Measurements from ENCODE around the gene GRAMD4.

GRAMD4 gene

GRCh38 chr22:46657655-46657953, 37.4 kb downstream of the GRAMD4 start:
- Histone ChIP-seq H3K79me2 (ENCODE audit: control insufficient read depth, low read length) (no peaks in the 10 kb centered on the region), H3K27me3 (ENCODE audit: control insufficient read depth, low read length) (no peaks in the 10 kb centered on the region), H3K36me3 (ENCODE audit: control insufficient read depth, low read length) (no peaks in the 10 kb centered on the region), H3K9me3 (ENCODE audit: control insufficient read depth, insufficient read depth, low read length) (no peaks in the 10 kb centered on the region), H4K20me1 (ENCODE audit: control insufficient read depth, insufficient read depth, low read depth, low read length) (0 out of 2 replicates have a peak, but pooled peaks cover 4% of the 10 kb centered on the region), H3K27ac (ENCODE audit: low read depth, low read length) (no peak overlapping the region), H3K4me1 (ENCODE audit: control insufficient read depth, low read length) (peaks cover 11% of the 10 kb centered on the region), H3K4me3 (ENCODE audit: low read length) (no peak overlapping the region), H3K9me2 (replicated peaks; ENCODE audit: control insufficient read depth, low read length) (no peaks in the 10 kb centered on the region), H3K4me2 (ENCODE audit: low read length) (no peak overlapping the region), H3F3A (ENCODE audit: control insufficient read depth, insufficient read depth) (no peaks in the 10 kb centered on the region)
- TF ChIP-seq EZH2phosphoT487 (IDR thresholded peaks at IDR 0.05; ENCODE audit: borderline replicate concordance, low read length), result no peak
- TF ChIP-seq, protein P1, sequence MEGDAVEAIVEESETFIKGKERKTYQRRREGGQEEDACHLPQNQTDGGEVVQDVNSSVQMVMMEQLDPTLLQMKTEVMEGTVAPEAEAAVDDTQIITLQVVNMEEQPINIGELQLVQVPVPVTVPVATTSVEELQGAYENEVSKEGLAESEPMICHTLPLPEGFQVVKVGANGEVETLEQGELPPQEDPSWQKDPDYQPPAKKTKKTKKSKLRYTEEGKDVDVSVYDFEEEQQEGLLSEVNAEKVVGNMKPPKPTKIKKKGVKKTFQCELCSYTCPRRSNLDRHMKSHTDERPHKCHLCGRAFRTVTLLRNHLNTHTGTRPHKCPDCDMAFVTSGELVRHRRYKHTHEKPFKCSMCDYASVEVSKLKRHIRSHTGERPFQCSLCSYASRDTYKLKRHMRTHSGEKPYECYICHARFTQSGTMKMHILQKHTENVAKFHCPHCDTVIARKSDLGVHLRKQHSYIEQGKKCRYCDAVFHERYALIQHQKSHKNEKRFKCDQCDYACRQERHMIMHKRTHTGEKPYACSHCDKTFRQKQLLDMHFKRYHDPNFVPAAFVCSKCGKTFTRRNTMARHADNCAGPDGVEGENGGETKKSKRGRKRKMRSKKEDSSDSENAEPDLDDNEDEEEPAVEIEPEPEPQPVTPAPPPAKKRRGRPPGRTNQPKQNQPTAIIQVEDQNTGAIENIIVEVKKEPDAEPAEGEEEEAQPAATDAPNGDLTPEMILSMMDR (IDR thresholded peaks at IDR 0.05; ENCODE audit: low read depth, low read length, poor library complexity, severe bottlenecking), result no peak

DNA sequence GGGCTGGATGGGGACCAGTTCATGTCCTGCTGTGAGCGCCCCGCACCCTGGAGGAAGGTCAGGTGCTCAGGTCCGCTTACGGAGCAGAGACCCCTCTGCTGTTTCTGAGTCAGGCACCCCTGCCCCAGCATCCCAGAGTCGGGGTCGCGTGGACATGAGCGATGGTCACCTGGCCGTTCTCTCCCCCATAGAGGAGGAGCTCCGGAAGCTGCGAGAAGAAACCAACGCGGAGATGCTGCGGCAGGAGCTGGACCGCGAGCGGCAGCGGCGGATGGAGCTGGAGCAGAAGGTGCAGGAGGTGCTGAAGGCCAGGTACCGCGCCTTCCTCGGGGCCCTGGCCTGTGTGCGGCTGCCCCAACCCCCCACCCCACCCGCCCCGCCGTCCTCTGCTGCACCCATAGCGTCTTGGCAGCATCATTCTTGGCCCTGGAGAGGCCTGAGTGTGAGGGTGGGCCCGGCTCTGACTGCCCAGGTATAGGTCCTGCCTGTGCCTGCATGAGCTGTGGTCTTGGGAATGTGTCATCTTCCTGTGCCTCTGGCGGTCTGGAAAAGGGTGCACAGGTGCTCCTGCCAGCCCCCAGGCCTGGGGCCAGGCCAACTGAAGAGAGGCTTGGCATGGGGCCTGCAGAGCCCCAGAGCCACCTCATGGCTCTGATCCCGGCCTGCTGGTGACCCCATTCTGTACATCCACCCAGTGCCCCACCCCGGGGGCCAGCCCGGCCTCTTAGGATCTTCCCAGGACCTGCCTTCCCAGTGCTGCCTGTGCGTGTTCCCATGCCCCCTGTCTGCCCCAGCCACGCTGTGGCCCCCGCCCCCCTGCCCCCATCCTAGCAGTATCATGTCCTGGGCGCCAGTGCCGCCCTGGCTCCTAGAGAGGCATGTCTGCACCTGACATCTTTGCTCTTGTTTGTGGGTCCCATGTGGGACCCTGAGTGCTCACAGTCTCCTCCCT, 38.1 kb downstream of the GRAMD4 start:
- Histone ChIP-seq H3K9me2 (replicated peaks; ENCODE audit: control insufficient read depth, low read length) (no peaks in the 10 kb centered on the region), H4K20me1 (ENCODE audit: control insufficient read depth, insufficient read depth, low read depth, low read length) (0 out of 2 replicates have a peak, but pooled peaks cover 4% of the 10 kb centered on the region), H3K27me3 (ENCODE audit: control insufficient read depth, low read length) (no peaks in the 10 kb centered on the region), H3K79me2 (ENCODE audit: control insufficient read depth, low read length) (no peaks in the 10 kb centered on the region), H3K9me3 (ENCODE audit: control insufficient read depth, insufficient read depth, low read length) (no peaks in the 10 kb centered on the region), H3K36me3 (ENCODE audit: control insufficient read depth, low read length) (no peaks in the 10 kb centered on the region), H3K4me1 (ENCODE audit: control insufficient read depth, low read length) (peaks cover 6% of the 10 kb centered on the region), H3K27ac (ENCODE audit: low read depth, low read length) (no peak overlapping the region), H3K4me2 (ENCODE audit: low read length) (no peak overlapping the region), H3F3A (ENCODE audit: control insufficient read depth, insufficient read depth) (no peaks in the 10 kb centered on the region), H3K4me3 (ENCODE audit: low read length) (no peak overlapping the region)
- no peak for TF ChIP-seq EZH2phosphoT487 (IDR thresholded peaks at IDR 0.05; ENCODE audit: borderline replicate concordance, low read length)
- TF ChIP-seq, protein P1 (IDR thresholded peaks at IDR 0.05; ENCODE audit: low read depth, low read length, poor library complexity, severe bottlenecking), result no peak

- Histone ChIP-seq H3K27me3 (ENCODE audit: control insufficient read depth, low read length) (no peaks in the 10 kb centered on the region), H4K20me1 (ENCODE audit: control insufficient read depth, insufficient read depth, low read depth, low read length) (0 out of 2 replicates have a peak, but pooled peaks cover 4% of the 10 kb centered on the region), H3K79me2 (ENCODE audit: control insufficient read depth, low read length) (no peaks in the 10 kb centered on the region), H3K4me1 (ENCODE audit: control insufficient read depth, low read length) (no peaks in the 10 kb centered on the region), H3K36me3 (ENCODE audit: control insufficient read depth, low read length) (no peaks in the 10 kb centered on the region), H3K9me2 (replicated peaks; ENCODE audit: control insufficient read depth, low read length) (no peaks in the 10 kb centered on the region), H3K27ac (ENCODE audit: low read depth, low read length) (no peak overlapping the region), H3F3A (ENCODE audit: control insufficient read depth, insufficient read depth) (no peaks in the 10 kb centered on the region), H3K9me3 (ENCODE audit: control insufficient read depth, insufficient read depth, low read length) (no peaks in the 10 kb centered on the region), H3K4me3 (ENCODE audit: low read length) (no peak overlapping the region), H3K4me2 (ENCODE audit: low read length) (no peak overlapping the region)
- TF ChIP-seq, protein P1 (IDR thresholded peaks at IDR 0.05; ENCODE audit: low read depth, low read length, poor library complexity, severe bottlenecking), result no peak
- TF ChIP-seq EZH2phosphoT487 (IDR thresholded peaks at IDR 0.05; ENCODE audit: borderline replicate concordance, low read length), result no peak
Observed at GRCh38 chr22:46659059-46659790, 39.0 kb downstream of the GRAMD4 start.
